EL (cell line): ENCODE measurements around the gene AIG1.

Experiments used
- DNase-seq: peaks from one replicate; pipeline ENCODE4 v3.0.0-alpha.2; 2016

Gene AIG1

DNA sequence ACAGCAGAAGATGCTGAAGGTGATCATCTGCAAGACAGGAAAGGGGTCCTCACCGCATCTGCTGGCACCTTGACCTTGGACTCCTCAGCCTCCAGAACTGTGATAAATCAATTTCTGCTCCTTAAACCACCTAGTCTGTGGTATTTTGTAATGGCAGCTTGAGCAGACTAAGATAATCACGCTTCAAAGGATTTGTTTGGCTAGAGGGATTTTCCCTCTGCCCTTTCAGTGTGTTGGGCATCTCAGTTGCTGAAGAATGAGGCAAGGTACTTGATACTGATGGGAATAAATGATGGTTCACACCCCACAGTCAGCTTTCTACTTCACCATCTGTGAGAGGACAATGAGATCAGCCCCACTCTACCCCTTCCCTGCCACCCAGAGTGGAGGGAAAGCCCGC lies 329.6 kb downstream of the AIG1 start:
- no peak for DNase-seq
